GM23338 (cell line): ENCODE results near the gene PRPF18. TPM values are rescaled to one million over a fixed set of nuclear protein-coding genes. Genes with fewer than 3 reads are reported as not detected.

Experiments used
- ATAC-seq: fragments of 200-7000 bp; cut with Tn5 transposase; 3 replicates; pipeline ENCODE4 v1.9.1; 2020
- DNase-seq: peaks from one replicate; pipeline ENCODE4 v3.0.0-alpha.2; 2015; ENCODE audit warnings: low spot score
- H2AFZ ChIP-seq: fragments of 200-600 bp; sonication (generic); 2 replicates; pipeline ENCODE4 v1.8.0; 2016; ENCODE audit warnings: antibody characterized with exemption, mild to moderate bottlenecking, moderate library complexity
- H3F3A ChIP-seq: fragments of 200-600 bp; sonication (generic); replicated peaks from 2 replicates; pipeline ENCODE4 v1.8.0; 2017; ENCODE audit warnings: antibody characterized with exemption, mixed run types, low read depth
- H3K27ac ChIP-seq: fragments of 200-600 bp; sonication (generic); 2 replicates; pipeline ENCODE4 v1.6.1; 2016; ENCODE audit warnings: low read depth
- H3K27me3 ChIP-seq: fragments of 200-600 bp; sonication (generic); 2 replicates; pipeline ENCODE4 v1.8.0; 2016; ENCODE audit warnings: mild to moderate bottlenecking, mixed run types, moderate library complexity; ENCODE audit not compliant: insufficient read depth
- H3K36me3 ChIP-seq: fragments of 200-600 bp; sonication (generic); 2 replicates; pipeline ENCODE4 v1.8.0; 2016; ENCODE audit warnings: mild to moderate bottlenecking; ENCODE audit not compliant: insufficient read depth
- H3K4me1 ChIP-seq: fragments of 200-600 bp; sonication (generic); 2 replicates; pipeline ENCODE4 v1.8.0; 2016; ENCODE audit warnings: mild to moderate bottlenecking, moderate library complexity; ENCODE audit not compliant: insufficient read depth
- H3K4me2 ChIP-seq: fragments of 200-600 bp; sonication (generic); 2 replicates; pipeline ENCODE4 v1.7.1; 2017; ENCODE audit warnings: mixed run types
- H3K4me3 ChIP-seq: fragments of 200-600 bp; sonication (generic); 2 replicates; pipeline ENCODE4 v1.6.1; 2016; ENCODE audit warnings: mixed run types
- H3K79me2 ChIP-seq: fragments of 200-600 bp; sonication (generic); replicated peaks from 2 replicates; pipeline ENCODE4 v1.8.0; 2017; ENCODE audit warnings: mild to moderate bottlenecking; ENCODE audit not compliant: insufficient read depth
- H3K9me2 ChIP-seq: fragments of 200-600 bp; sonication (generic); 2 replicates; pipeline ENCODE4 v1.8.0; 2017; ENCODE audit not compliant: insufficient read depth
- H4K20me1 ChIP-seq: fragments of 200-600 bp; sonication (generic); replicated peaks from 2 replicates; pipeline ENCODE4 v1.8.0; 2017; ENCODE audit warnings: mild to moderate bottlenecking; ENCODE audit not compliant: insufficient read depth
- H3K27ac Mint-ChIP-seq: 2 replicates; pipeline ENCODE4 v1.8.0; 2020; ENCODE audit warnings: inconsistent platforms, mild to moderate bottlenecking, moderate library complexity, mixed read lengths
- H3K27me3 Mint-ChIP-seq: 3 replicates; pipeline ENCODE4 v1.8.0; 2022; ENCODE audit warnings: low read depth, mild to moderate bottlenecking, moderate library complexity, mixed read lengths, inconsistent platforms; ENCODE audit not compliant: insufficient read depth, poor library complexity
- H3K36me3 Mint-ChIP-seq: 3 replicates; pipeline ENCODE4 v1.8.0; 2021; ENCODE audit warnings: low read depth, mild to moderate bottlenecking, inconsistent platforms, moderate library complexity, mixed read lengths
- H3K4me1 Mint-ChIP-seq: 3 replicates; pipeline ENCODE4 v1.8.0; 2020; ENCODE audit warnings: mild to moderate bottlenecking, inconsistent platforms, mixed read lengths
- H3K4me3 Mint-ChIP-seq: 3 replicates; pipeline ENCODE4 v1.8.0; 2021; ENCODE audit warnings: moderate library complexity, mild to moderate bottlenecking, inconsistent platforms, mixed read lengths
- H3K9me3 Mint-ChIP-seq: 3 replicates; pipeline ENCODE4 v1.8.0; 2020; ENCODE audit warnings: moderate library complexity, mild to moderate bottlenecking, inconsistent platforms, mixed read lengths
- CREB1 ChIP-seq: fragments of 250-450 bp; sonication (Bioruptor Pico); IDR thresholded peaks from 2 replicates; pipeline ENCODE4 v1.5.0; 2020; ENCODE audit warnings: low read depth, mild to moderate bottlenecking, moderate library complexity
- EZH2 ChIP-seq: fragments of 200-600 bp; sonication (generic); IDR thresholded peaks from one replicate; pipeline ENCODE4 v1.8.0; 2017; ENCODE audit warnings: antibody characterized with exemption, mild to moderate bottlenecking, low read depth; ENCODE audit not compliant: unreplicated experiment
- EZH2phosphoT487 ChIP-seq: fragments of 200-600 bp; sonication (generic); IDR thresholded peaks from one replicate; pipeline ENCODE4 v1.8.1; 2018; ENCODE audit warnings: antibody characterized with exemption; ENCODE audit not compliant: unreplicated experiment
- JUNB ChIP-seq: IDR thresholded peaks from one replicate; pipeline ENCODE4 v1.6.1; 2016; ENCODE audit warnings: antibody characterized with exemption; ENCODE audit not compliant: unreplicated experiment
- ZNF331 ChIP-seq: fragments of 250-450 bp; sonication (Bioruptor Pico); IDR thresholded peaks from 2 replicates; pipeline ENCODE4 v1.5.0; 2020; ENCODE audit warnings: low read depth, mild to moderate bottlenecking, moderate library complexity
- ZNF462 ChIP-seq: fragments of 250-450 bp; sonication (Bioruptor Pico); IDR thresholded peaks from 2 replicates; pipeline ENCODE4 v1.5.0; 2020; ENCODE audit warnings: mild to moderate bottlenecking, moderate library complexity
- polyA plus RNA-seq: library from polyadenylated mRNA; unstranded; fragments of >200 nt; fragmentation: Nextera tagmentation; extraction: Ambion mirVana; gene quantifications from 2 replicates; pipeline ENCODE4 v1.2.1, GENCODE V29; 2016
- total RNA-seq: library from RNA; depleted of rRNA; stranded (reverse); fragments of >200 nt; shearing (Covaris generic); gene quantifications from 2 replicates; pipeline ENCODE4 v1.2.3, GENCODE V29; 2014
- TF ChIP-seq, protein P1 (sequence below): IDR thresholded peaks from 2 replicates; pipeline ENCODE4 v1.6.1; 2016; ENCODE audit warnings: antibody characterized with exemption

The PRPF18 gene
- total and polyA plus RNA-seq, 2 experiments from 2014 or later: 15.1 to 17.2 TPM

DNA sequence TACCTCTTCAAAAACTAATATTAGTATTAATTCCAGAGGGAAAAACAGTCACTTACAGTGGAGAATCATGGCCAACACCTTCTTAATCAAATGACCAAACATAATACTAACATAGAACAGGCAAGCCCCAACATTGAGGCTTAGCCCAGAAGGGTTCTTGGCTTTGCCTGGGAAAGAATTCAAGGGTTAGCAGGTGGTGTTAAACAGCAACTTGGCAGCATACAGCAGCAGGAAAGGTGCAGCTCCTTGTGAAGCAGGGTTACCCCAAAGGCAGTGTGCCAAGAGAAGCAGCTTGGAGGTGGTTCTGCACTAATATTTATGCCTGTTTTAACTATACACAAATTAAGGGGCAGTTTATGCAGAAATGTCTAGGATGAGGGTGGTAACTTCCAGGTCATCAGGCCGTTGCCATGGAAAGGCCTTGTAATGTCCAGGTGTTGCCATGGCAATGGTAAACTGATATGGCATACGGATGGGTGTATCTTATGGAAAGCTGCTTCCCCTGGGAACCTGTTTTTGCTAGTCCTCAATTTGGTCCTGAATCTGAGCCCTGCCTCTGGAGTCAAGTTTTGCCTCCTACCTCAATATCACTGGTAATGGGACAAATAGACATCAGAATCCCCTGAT, 30.8 kb upstream of the PRPF18 start (continued):
- TF ChIP-seq ZNF462 (CRISPR knock-in tag) (no peak), EZH2 (no peak)
- TF ChIP-seq, protein P1, sequence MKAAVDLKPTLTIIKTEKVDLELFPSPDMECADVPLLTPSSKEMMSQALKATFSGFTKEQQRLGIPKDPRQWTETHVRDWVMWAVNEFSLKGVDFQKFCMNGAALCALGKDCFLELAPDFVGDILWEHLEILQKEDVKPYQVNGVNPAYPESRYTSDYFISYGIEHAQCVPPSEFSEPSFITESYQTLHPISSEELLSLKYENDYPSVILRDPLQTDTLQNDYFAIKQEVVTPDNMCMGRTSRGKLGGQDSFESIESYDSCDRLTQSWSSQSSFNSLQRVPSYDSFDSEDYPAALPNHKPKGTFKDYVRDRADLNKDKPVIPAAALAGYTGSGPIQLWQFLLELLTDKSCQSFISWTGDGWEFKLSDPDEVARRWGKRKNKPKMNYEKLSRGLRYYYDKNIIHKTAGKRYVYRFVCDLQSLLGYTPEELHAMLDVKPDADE: no peak

GRCh38 chr10:13559124-13559700, 27.6 kb upstream of the PRPF18 start:
- Mint-ChIP-seq H3K27me3 (no peaks in the 10 kb centered on the region), H3K9me3 (peaks cover 14% of the 10 kb centered on the region), H3K27ac (no peak overlapping the region), H3K4me1 (no peaks in the 10 kb centered on the region), H3K4me3 (no peak overlapping the region), H3K36me3 (peaks cover 9% of the 10 kb centered on the region; the same call in 2 of the 3 replicates)
- no peaks in the 10 kb centered on the region for H3K36me3 ChIP-seq
- H3K9me2 ChIP-seq: no peaks in the 10 kb centered on the region
- H4K20me1 ChIP-seq: no peaks in the 10 kb centered on the region
- no peaks in the 10 kb centered on the region for H3K27me3 ChIP-seq
- ATAC-seq: no peak
- H3F3A ChIP-seq: no peaks in the 10 kb centered on the region
- no peak overlapping the region for H3K4me2 ChIP-seq
- H3K4me3 ChIP-seq: no peak overlapping the region
- no peaks in the 10 kb centered on the region for H3K79me2 ChIP-seq
- no peak overlapping the region for H3K27ac ChIP-seq
- no peak for DNase-seq
- TF ChIP-seq EZH2 (no peak), JUNB (no peak), ZNF331 (CRISPR knock-in tag) (no peak), EZH2phosphoT487 (no peak), CREB1 (no peak)
- H3K4me1 ChIP-seq: no peaks in the 10 kb centered on the region
- no peak overlapping the region for H2AFZ ChIP-seq
